Measurements from ENCODE around the gene PATJ.
"Not testable (repeated sequence)": the region's sequence is repeated elsewhere in the genome, so short reads cannot be mapped to it uniquely, and the experiment has no call there.

The PATJ gene

DNA sequence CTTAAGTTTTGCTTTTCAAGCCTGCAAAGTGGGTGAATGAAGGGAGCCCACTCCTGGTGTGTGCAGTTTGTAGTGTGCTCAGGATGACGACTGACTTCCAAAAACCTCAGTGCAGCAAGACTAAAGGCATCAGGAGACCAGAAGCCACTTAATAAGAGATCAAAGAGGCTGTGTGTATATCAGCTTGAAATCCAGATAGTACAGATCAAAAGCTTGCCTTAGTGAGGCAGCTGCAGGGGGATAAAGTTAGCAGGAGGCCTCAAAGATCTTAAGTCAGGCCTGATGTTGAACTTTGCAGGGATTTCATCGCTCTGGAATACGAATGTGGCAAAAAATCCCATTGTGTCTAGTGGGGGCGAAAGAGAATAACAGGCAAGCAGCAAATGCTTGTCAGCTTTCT, 99.8 kb downstream of the PATJ start:
- peak overlapping the region; percentile 21; the same call in 1 of the 2 replicates for H3K27ac ChIP-seq
- TF ChIP-seq, protein P1, sequence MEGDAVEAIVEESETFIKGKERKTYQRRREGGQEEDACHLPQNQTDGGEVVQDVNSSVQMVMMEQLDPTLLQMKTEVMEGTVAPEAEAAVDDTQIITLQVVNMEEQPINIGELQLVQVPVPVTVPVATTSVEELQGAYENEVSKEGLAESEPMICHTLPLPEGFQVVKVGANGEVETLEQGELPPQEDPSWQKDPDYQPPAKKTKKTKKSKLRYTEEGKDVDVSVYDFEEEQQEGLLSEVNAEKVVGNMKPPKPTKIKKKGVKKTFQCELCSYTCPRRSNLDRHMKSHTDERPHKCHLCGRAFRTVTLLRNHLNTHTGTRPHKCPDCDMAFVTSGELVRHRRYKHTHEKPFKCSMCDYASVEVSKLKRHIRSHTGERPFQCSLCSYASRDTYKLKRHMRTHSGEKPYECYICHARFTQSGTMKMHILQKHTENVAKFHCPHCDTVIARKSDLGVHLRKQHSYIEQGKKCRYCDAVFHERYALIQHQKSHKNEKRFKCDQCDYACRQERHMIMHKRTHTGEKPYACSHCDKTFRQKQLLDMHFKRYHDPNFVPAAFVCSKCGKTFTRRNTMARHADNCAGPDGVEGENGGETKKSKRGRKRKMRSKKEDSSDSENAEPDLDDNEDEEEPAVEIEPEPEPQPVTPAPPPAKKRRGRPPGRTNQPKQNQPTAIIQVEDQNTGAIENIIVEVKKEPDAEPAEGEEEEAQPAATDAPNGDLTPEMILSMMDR (conservative IDR thresholded peaks at IDR 0.05): no peak

DNA sequence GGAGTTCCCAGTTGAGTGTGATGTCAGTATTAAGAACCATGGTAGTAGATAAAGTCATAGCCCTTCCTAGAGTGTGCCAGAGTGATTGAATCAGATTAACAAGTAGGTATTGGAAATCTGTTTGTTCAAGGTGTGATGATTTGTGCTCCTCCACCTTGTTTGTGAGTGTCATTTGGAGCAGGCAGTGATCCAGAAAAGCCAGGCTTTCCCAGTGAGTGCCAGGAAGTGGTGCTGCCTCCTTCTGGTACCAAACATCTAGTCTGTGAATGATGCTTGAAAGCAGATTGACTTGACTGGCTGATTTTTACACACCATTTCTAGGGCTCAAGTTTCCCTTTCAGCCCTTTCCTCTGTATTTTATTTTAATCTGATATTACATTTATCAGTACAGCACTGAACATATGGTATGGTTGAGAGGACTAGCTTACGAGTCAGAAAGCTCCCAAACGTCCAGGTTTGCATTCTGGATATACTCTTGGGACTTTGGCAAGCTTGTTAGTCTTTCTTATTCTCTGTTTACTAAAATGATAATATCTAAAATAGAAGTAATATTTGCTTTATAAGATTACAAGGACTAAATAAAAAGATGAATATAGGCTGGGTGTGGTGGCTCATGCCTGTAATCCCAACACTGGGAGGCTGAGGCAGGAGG, 100.7 kb downstream of the PATJ start:
- TF ChIP-seq, protein P1 (conservative IDR thresholded peaks at IDR 0.05): peak; percentile 50
- peak overlapping the region; percentile 21; the same call in 1 of the 2 replicates for H3K27ac ChIP-seq

DNA sequence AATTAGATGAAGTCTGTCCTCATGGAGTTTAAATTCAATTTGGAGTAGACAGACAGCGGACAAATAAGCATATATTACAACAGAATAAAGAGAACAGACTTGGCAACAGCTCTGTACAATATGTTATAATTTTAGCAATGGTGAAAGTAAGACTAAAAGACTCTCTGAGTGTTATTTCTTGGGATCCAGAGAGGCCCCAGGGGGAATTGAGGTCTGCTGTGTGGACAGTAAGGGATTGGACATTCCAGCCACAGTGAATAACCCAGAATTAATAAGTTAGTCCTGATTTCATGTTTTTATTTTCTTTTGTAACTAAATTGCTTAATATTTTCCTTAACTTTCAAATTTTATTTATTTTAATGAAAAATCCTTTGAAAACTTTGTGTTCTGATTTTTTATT, 101.7 kb downstream of the PATJ start:
- TF ChIP-seq, protein P1 (conservative IDR thresholded peaks at IDR 0.05): no peak
- H3K27ac ChIP-seq: no peak overlapping the region

DNA sequence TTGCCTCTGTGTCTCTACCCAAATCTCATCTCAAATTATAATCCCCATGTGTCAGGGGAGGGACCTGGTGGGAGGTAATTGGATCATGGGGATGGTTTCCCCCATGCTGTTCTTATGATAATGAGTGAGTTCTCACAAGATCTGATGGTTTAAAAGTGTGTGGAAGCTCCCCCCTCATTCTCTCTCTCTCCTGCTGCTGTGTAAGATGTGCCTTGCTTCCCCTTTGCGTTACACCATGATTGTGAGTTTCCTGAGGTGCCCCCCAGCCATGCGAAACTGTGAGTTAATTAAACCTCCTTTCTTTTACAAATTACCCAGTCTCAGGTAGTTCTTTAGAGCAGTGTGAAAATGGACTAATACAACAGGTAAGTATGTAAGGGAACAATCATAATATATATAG, 102.4 kb downstream of the PATJ start:
- H3K27ac ChIP-seq: not testable (repeated sequence)

DNA sequence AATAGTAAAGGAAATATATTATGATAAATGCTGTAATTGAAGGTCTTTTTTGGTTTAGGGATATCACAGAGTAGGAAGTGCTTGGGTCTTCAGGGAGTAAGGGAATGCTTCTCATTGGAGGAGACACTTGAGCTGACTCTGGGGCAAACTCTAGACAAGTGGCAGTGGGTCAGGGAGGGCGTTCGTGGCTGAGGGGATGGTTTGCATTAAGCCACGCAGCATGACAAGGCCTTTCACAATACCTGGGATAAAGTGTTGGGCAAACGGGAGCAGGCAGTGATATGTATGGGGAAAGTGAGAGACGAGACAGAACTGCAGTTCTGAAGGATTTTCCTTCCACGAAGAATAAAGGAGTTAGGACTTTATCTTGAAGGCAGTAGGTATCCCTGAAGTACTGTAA, 109.0 kb downstream of the PATJ start:
- 0 out of 2 replicates have a peak overlapping the region, but pooled peaks have one; percentile 9 for H3K27ac ChIP-seq
- TF ChIP-seq, protein P1 (conservative IDR thresholded peaks at IDR 0.05): no peak

DNA sequence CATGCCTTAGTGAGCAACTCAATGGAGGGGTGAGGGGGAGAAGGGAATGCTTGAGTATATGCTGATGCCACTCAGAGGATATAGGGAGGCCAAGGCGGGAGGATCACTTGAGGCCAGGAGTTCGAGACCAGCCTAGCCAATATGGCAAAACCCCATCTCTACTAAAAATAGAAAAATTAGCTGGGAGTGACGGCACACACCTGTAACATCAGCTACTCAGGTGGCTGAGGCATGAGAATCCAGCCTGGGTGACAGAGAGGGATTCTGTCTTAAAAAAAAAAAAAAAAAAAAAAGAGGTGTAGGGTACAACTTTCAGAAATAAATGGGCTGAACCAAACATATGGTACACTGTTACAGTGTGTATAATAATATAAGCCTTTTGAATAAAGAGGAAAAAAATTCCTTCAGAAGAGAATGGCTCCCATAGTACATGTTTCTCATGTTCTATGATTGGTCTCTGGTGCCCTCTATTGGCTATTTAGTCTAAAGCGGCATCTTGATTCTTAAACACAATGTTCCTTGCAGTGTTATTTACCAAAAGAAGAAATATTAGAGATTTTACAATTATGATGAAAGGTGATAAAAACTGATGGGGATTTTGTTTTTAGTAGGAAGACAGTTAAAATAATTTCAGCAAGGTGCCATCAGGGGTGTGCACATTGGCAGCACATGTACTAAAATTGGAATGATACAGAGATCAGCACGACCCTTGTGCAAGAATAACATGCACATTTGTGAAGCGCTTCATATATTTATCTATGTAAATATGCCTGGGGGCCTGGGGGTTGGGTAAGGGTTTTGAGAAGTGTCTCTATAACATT, 109.8 kb downstream of the PATJ start:
- H3K27ac ChIP-seq: 0 out of 2 replicates have a peak overlapping the region, but pooled peaks have one; percentile 9
- TF ChIP-seq, protein P1 (conservative IDR thresholded peaks at IDR 0.05): peak; percentile 79

DNA sequence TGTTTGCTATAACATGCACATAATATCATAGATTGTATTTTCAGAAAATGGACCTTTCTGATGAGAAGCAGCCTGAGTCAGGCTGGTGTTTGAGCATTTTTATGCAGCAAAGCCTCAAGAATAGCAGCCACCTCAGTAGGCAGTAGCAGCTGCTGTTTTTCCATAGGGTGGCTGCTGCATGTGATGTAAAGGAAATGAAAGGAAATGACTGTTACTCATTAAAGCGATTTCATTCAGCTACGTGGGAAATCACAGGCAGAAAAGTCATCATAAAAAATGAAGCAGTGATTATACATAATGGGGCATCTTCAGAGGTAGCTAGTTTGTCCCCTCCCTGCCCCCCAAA, 110.4 kb downstream of the PATJ start:
- H3K27ac ChIP-seq: no peak overlapping the region
- TF ChIP-seq, protein P1 (conservative IDR thresholded peaks at IDR 0.05): no peak

DNA sequence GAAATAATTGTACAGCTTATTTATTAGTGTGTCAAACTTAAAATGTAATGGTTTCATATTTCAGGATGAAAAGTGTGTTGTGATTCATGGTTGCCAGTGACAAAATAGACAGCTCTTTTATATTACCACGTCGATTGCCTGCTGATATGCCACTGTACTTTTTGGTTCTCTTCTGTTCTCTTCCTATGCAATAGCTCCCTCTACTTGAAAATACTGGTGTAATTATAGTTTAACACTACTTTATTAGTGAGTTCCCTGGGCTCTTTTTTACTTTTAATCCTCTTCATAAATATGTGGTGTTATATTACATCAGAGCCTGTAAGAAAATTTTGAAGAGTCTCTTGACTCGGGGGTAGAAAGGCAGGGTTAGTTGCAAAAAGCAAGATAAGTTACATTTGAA, 111.3 kb downstream of the PATJ start:
- TF ChIP-seq, protein P1 (conservative IDR thresholded peaks at IDR 0.05): no peak; the same call in 1 of the 2 replicates
- no peak overlapping the region for H3K27ac ChIP-seq

All from VCaP (cell line).